Measurements from ENCODE around the gene VIPR2.
"Not testable (repeated sequence)": the region's sequence is repeated elsewhere in the genome, so short reads cannot be mapped to it uniquely, and the experiment has no call there.

VIPR2 gene

GRCh38 chr7:159088016-159088865 is 56.4 kb downstream of the VIPR2 start:
- no peak for DNase-seq

GRCh38 chr7:159086301-159086925 is 58.3 kb downstream of the VIPR2 start:
- no peak for DNase-seq

- DNase-seq = no peak
Observed at GRCh38 chr7:159084069-159084801, 60.4 kb downstream of the VIPR2 start.

- DNase-seq = no peak
Observed at GRCh38 chr7:159083698-159084068, 61.0 kb downstream of the VIPR2 start.

- DNase-seq = no peak
Observed at GRCh38 chr7:159083001-159083697, 61.5 kb downstream of the VIPR2 start.

GRCh38 chr7:159082075-159082474 is 62.6 kb downstream of the VIPR2 start:
- DNase-seq = not testable (repeated sequence)

- DNase-seq = no peak
Observed at GRCh38 chr7:159078911-159079270, 65.8 kb downstream of the VIPR2 start.

GRCh38 chr7:159078193-159078910 is 66.3 kb downstream of the VIPR2 start:
- no peak for DNase-seq

GRCh38 chr7:159076333-159076732 is 68.3 kb downstream of the VIPR2 start:
- no peak for DNase-seq

- DNase-seq = no peak
Observed at GRCh38 chr7:159075563-159076238, 69.0 kb downstream of the VIPR2 start.

GRCh38 chr7:159071260-159071659 is 73.4 kb downstream of the VIPR2 start:
- no peak for DNase-seq

GRCh38 chr7:159070431-159071148 is 74.1 kb downstream of the VIPR2 start:
- no peak for DNase-seq

GRCh38 chr7:159068893-159069448 is 75.7 kb downstream of the VIPR2 start:
- no peak for DNase-seq

- no peak for DNase-seq
Observed at GRCh38 chr7:159068488-159068811, 76.2 kb downstream of the VIPR2 start.

GRCh38 chr7:159067576-159068487 is 76.8 kb downstream of the VIPR2 start:
- no peak for DNase-seq

- no peak for DNase-seq
Observed at GRCh38 chr7:159066816-159067575, 77.7 kb downstream of the VIPR2 start.

GRCh38 chr7:159065852-159066480 is 78.7 kb downstream of the VIPR2 start:
- DNase-seq = no peak

GRCh38 chr7:159064816-159065510 is 79.7 kb downstream of the VIPR2 start:
- no peak for DNase-seq

Data from NCI-H526 (cell line).